Activated B cell treated with CpG ODN at 0.5 μM for 24 hours (primary cell): ENCODE data around the gene B3GAT1. TPM values are rescaled to one million over a fixed set of nuclear protein-coding genes. Genes with fewer than 3 reads are reported as not detected.

Experiments used
- ATAC-seq: fragments of 200-7000 bp; cut with Tn5 transposase; one replicate; pipeline ENCODE4 v1.10.0; 2021; ENCODE audit warnings: low read depth, mild to moderate bottlenecking, moderate library complexity
- CTCF ChIA-PET: fragments of 350-600 bp; sonication (Branson Sonifier 250); formaldehyde crosslinking; loops from one replicate; lab custom pipeline; 2021; ENCODE audit warnings: antibody characterized with exemption; lab: Charles Lee
- POLR2A ChIA-PET: fragments of 350-600 bp; sonication (Branson Sonifier 250); formaldehyde crosslinking; loops from one replicate; lab custom pipeline; 2021; ENCODE audit warnings: antibody characterized with exemption; lab: Charles Lee
- DNase-seq: peaks from one replicate; pipeline ENCODE4 v3.0.0; 2022
- H3K27ac Mint-ChIP-seq: one replicate; pipeline ENCODE4 v1.8.0; 2020; ENCODE audit warnings: mixed read lengths
- H3K27me3 Mint-ChIP-seq: one replicate; pipeline ENCODE4 v1.8.0; 2021; ENCODE audit warnings: mixed read lengths
- H3K36me3 Mint-ChIP-seq: one replicate; pipeline ENCODE4 v1.8.0; 2021; ENCODE audit warnings: low read depth, mixed read lengths
- H3K4me1 Mint-ChIP-seq: one replicate; pipeline ENCODE4 v1.8.0; 2021; ENCODE audit warnings: mixed read lengths
- H3K4me3 Mint-ChIP-seq: one replicate; pipeline ENCODE4 v1.8.0; 2020; ENCODE audit warnings: mild to moderate bottlenecking, mixed read lengths
- H3K9me3 Mint-ChIP-seq: one replicate; pipeline ENCODE4 v1.8.0; 2020; ENCODE audit warnings: mixed read lengths
- CTCF ChIP-seq: fragments of 200-600 bp; IDR thresholded peaks from one replicate; pipeline ENCODE4 v1.8.0; 2022; ENCODE audit warnings: antibody characterized with exemption, mild to moderate bottlenecking
- intact Hi-C: fragments of 100-400 bp; cut with micrococcal nuclease; formaldehyde crosslinking; loops from one replicate; pipeline ENCODE4 v1.15.1; 2024
- total RNA-seq: library from RNA; stranded (reverse); gene quantifications from 2 replicates; pipeline ENCODE4 v1.2.3, GENCODE V29; 2022

The B3GAT1 gene
- total RNA-seq, 1 donor from 2014 or later: not detected

- H3K4me1 Mint-ChIP-seq: peaks cover 19% of the 10 kb centered on the region
- ATAC-seq: no peak
- H3K9me3 Mint-ChIP-seq: no peaks in the 10 kb centered on the region
- ChIA-PET CTCF (no interaction called here), POLR2A (no interaction called here)
- DNase-seq: no peak
- no peak for TF ChIP-seq CTCF
- no peak overlapping the region for H3K27ac Mint-ChIP-seq
- H3K4me3 Mint-ChIP-seq: no peak overlapping the region
- intact Hi-C loops: no loop called here
- H3K36me3 Mint-ChIP-seq: no peaks in the 10 kb centered on the region
- H3K27me3 Mint-ChIP-seq: peaks cover 40% of the 10 kb centered on the region
Observed at GRCh38 chr11:134409552-134410429, 2.3 kb downstream of the B3GAT1 start.

GRCh38 chr11:134407923-134408322, 4.1 kb downstream of the B3GAT1 start:
- no peak overlapping the region for H3K27ac Mint-ChIP-seq

GRCh38 chr11:134407321-134407828, 4.7 kb downstream of the B3GAT1 start:
- no peak for TF ChIP-seq CTCF
- H3K4me3 Mint-ChIP-seq: no peak overlapping the region
- H3K9me3 Mint-ChIP-seq: no peaks in the 10 kb centered on the region
- POLR2A ChIA-PET: no interaction called here
- ATAC-seq: no peak
- H3K36me3 Mint-ChIP-seq: no peaks in the 10 kb centered on the region
- H3K27me3 Mint-ChIP-seq: peaks cover 26% of the 10 kb centered on the region
- intact Hi-C loops: no loop called here
- CTCF ChIA-PET: no interaction called here
- no peak for DNase-seq
- no peak overlapping the region for H3K27ac Mint-ChIP-seq
- peaks cover 12% of the 10 kb centered on the region for H3K4me1 Mint-ChIP-seq

More at GRCh38 chr11:134407923-134408322, 4.1 kb downstream of the B3GAT1 start:
- Mint-ChIP-seq H3K27me3 (peaks cover 27% of the 10 kb centered on the region), H3K4me1 (peaks cover 14% of the 10 kb centered on the region), H3K9me3 (no peaks in the 10 kb centered on the region), H3K36me3 (no peaks in the 10 kb centered on the region), H3K4me3 (no peak overlapping the region)
- no peak for TF ChIP-seq CTCF
- intact Hi-C loops: no loop called here
- ChIA-PET CTCF (no interaction called here), POLR2A (no interaction called here)
- ATAC-seq (no peak), DNase-seq (no peak)

- CTCF ChIA-PET: no interaction called here
- no peak overlapping the region for H3K27ac Mint-ChIP-seq
- peaks cover 12% of the 10 kb centered on the region for H3K4me1 Mint-ChIP-seq
Observed at GRCh38 chr11:134406264-134407185, 5.5 kb downstream of the B3GAT1 start.

More at GRCh38 chr11:134406264-134407185, 5.5 kb downstream of the B3GAT1 start:
- no peaks in the 10 kb centered on the region for H3K36me3 Mint-ChIP-seq
- POLR2A ChIA-PET: no interaction called here
- no peak for DNase-seq
- H3K4me3 Mint-ChIP-seq: no peak overlapping the region
- intact Hi-C loops: no loop called here
- peaks cover 26% of the 10 kb centered on the region for H3K27me3 Mint-ChIP-seq
- no peak for ATAC-seq
- TF ChIP-seq CTCF: no peak
- H3K9me3 Mint-ChIP-seq: no peaks in the 10 kb centered on the region
